NCI-H2107 treated with DMSO at 0.1 percent for 48 hours (cell line): ENCODE measurements around the gene ANK2.
"Not testable (repeated sequence)": the region's sequence is repeated elsewhere in the genome, so short reads cannot be mapped to it uniquely, and the experiment has no call there.

Experiments used
- DNase-seq: peaks from one replicate; lab custom pipeline; 2025; ENCODE audit not compliant: unreplicated experiment; lab: John Stamatoyannopoulos, UW

Gene ANK2

GRCh38 chr4:113186913-113187312 lies 137.5 kb downstream of the ANK2 start:
- no peak for DNase-seq

GRCh38 chr4:113187358-113187757 lies 137.9 kb downstream of the ANK2 start:
- DNase-seq, result no peak

GRCh38 chr4:113189546-113189945 lies 140.1 kb downstream of the ANK2 start:
- DNase-seq, result no peak

- DNase-seq, result no peak
Measured at GRCh38 chr4:113209153-113209552, 159.7 kb downstream of the ANK2 start.

- no peak for DNase-seq
Measured at GRCh38 chr4:113209652-113210320, 160.3 kb downstream of the ANK2 start.

GRCh38 chr4:113212613-113213012 lies 163.2 kb downstream of the ANK2 start:
- peak; percentile 7 for DNase-seq

- DNase-seq, result no peak
Measured at GRCh38 chr4:113221990-113222389, 172.5 kb downstream of the ANK2 start.

GRCh38 chr4:113222471-113222870 lies 173.0 kb downstream of the ANK2 start:
- DNase-seq, result no peak

GRCh38 chr4:113223001-113223400 lies 173.5 kb downstream of the ANK2 start:
- DNase-seq, result no peak

- DNase-seq, result no peak
Measured at GRCh38 chr4:113232194-113232593, 182.7 kb downstream of the ANK2 start.

GRCh38 chr4:113236916-113237315 lies 187.5 kb downstream of the ANK2 start:
- DNase-seq, result peak; percentile 1

GRCh38 chr4:113243312-113243711 lies 193.9 kb downstream of the ANK2 start:
- DNase-seq, result no peak

- DNase-seq, result not testable (repeated sequence)
Measured at GRCh38 chr4:113244747-113245146, 195.3 kb downstream of the ANK2 start.

- DNase-seq, result no peak
Measured at GRCh38 chr4:113248320-113248719, 198.9 kb downstream of the ANK2 start.

GRCh38 chr4:113255628-113256027 lies 206.2 kb downstream of the ANK2 start:
- no peak for DNase-seq

- no peak for DNase-seq
Measured at GRCh38 chr4:113256946-113257345, 207.5 kb downstream of the ANK2 start.

- DNase-seq, result no peak
Measured at GRCh38 chr4:113260688-113261087, 211.2 kb downstream of the ANK2 start.

- no peak for DNase-seq
Measured at GRCh38 chr4:113263274-113263673, 213.8 kb downstream of the ANK2 start.

- no peak for DNase-seq
Measured at GRCh38 chr4:113270520-113271319, 221.3 kb downstream of the ANK2 start.

GRCh38 chr4:113272523-113272922 lies 223.1 kb downstream of the ANK2 start:
- DNase-seq, result no peak

GRCh38 chr4:113273721-113274220 lies 224.3 kb downstream of the ANK2 start:
- DNase-seq, result no peak

- no peak for DNase-seq
Measured at GRCh38 chr4:113276464-113277170, 227.2 kb downstream of the ANK2 start.
